Common myeloid progenitor, CD34-positive (primary cell): ENCODE data around the gene NPAS4.

Experiments
- CTCF ChIA-PET: fragments of 350-600 bp; sonication (Branson Sonifier 250); formaldehyde crosslinking; loops from one replicate; lab custom pipeline; 2021; ENCODE audit warnings: antibody characterized with exemption; lab: Charles Lee
- POLR2A ChIA-PET: fragments of 350-600 bp; sonication (Branson Sonifier 250); formaldehyde crosslinking; loops from one replicate; lab custom pipeline; 2021; ENCODE audit warnings: antibody characterized with exemption; lab: Charles Lee
- DNase-seq, 3 donors: peaks; one replicate each; pipeline versions ENCODE4 v3.0.0 to v3.0.0-alpha.2; 2013
- H3K27ac ChIP-seq, 2 experiments: 1 replicate in 1 of 2; 2 replicates in 1 of 2; pipeline ENCODE4 v1.7.0; 2013; ENCODE audit warnings: inconsistent platforms in 2 of 2, low read length in 2 of 2, mild to moderate bottlenecking in 2 of 2, low read depth in 1 of 2, moderate library complexity in 1 of 2; ENCODE audit not compliant: severe bottlenecking in 2 of 2, insufficient read depth in 1 of 2, poor library complexity in 1 of 2
- H3K27me3 ChIP-seq, 5 experiments: replicated peaks in 2 of 5; 1 replicate in 3 of 5; 2 replicates in 2 of 5; pipeline versions ENCODE4 v1.6.1 to v1.7.0; 2013; ENCODE audit warnings: low read length in 4 of 5, mild to moderate bottlenecking in 2 of 5, moderate library complexity in 2 of 5, inconsistent platforms in 1 of 5; ENCODE audit not compliant: insufficient read depth in 5 of 5, control insufficient read depth in 4 of 5
- H3K36me3 ChIP-seq, 4 experiments: 1 replicate in 2 of 4; 2 replicates in 2 of 4; pipeline versions ENCODE4 v1.6.1 to v1.7.0; 2013; ENCODE audit warnings: low read length in 3 of 4, control low read depth in 1 of 4, mild to moderate bottlenecking in 1 of 4; ENCODE audit not compliant: control insufficient read depth in 4 of 4, insufficient read depth in 4 of 4
- H3K4me1 ChIP-seq, 4 experiments: 1 replicate in 3 of 4; 2 replicates in 1 of 4; pipeline versions ENCODE4 v1.6.1 to v1.7.1; 2013; ENCODE audit warnings: low read length in 3 of 4, mild to moderate bottlenecking in 3 of 4, control low read depth in 1 of 4, inconsistent platforms in 1 of 4, moderate library complexity in 1 of 4; ENCODE audit not compliant: control insufficient read depth in 4 of 4, insufficient read depth in 4 of 4; ENCODE audit errors: control extremely low read depth in 1 of 4
- H3K4me3 ChIP-seq, 7 experiments: 1 replicate in 4 of 7; 2 replicates in 3 of 7; pipeline versions ENCODE4 v1.5.1 to v1.7.0; 2013; ENCODE audit warnings: mild to moderate bottlenecking in 7 of 7, low read length in 6 of 7, moderate library complexity in 6 of 7, inconsistent platforms in 2 of 7, low read depth in 2 of 7, control low read depth in 1 of 7; ENCODE audit not compliant: insufficient read depth in 4 of 7, control insufficient read depth in 1 of 7; ENCODE audit errors: extremely low read depth in 1 of 7
- H3K9me3 ChIP-seq, 5 experiments: 1 replicate in 4 of 5; 2 replicates in 1 of 5; pipeline versions ENCODE4 v1.6.1 to v1.7.1; 2013; ENCODE audit warnings: low read length in 4 of 5, mild to moderate bottlenecking in 2 of 5, inconsistent platforms in 1 of 5, low read depth in 1 of 5, moderate library complexity in 1 of 5; ENCODE audit not compliant: control insufficient read depth in 4 of 5, insufficient read depth in 2 of 5; ENCODE audit errors: control extremely low read depth in 1 of 5
- WGBS: methylation state at CpG from one replicate; pipeline ENCODE4 v1.1.5; 2013; ENCODE audit not compliant: insufficient coverage; 5-methylcytosine and 5-hydroxymethylcytosine counted together

Gene NPAS4

DNA sequence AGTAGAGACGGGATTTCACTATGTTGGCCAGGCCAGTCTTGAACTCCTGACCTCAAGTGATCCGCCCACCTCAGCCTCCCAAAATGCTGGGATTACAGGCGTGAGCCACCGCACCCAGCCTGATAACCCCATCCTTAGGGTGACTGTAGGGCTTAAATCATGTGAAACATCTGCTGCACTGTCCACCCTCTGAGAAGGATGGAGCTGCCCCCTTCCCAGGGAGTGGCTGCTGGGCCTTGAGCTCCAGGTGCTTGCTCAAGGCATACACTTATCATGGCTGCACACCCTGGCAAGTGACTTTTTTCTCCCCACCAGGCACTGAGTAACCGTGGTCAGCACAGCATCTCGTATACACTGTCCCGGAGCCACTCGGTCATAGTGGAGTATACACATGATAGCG lies 51.2 kb downstream of the NPAS4 start:
- Histone ChIP-seq H3K27ac (no peak overlapping the region), H3K27me3 (peaks cover 0 to 2% (median 0%) of the 10 kb centered on the region in 5 experiments), H3K4me1 (peaks cover 0 to 15% (median 14%) of the 10 kb centered on the region in 4 experiments), H3K36me3 (peaks cover 0 to 11% (median 5%) of the 10 kb centered on the region in 4 experiments), H3K4me3 (no peak overlapping the region), H3K9me3 (no peaks in the 10 kb centered on the region)
- DNase-seq, result no peak
- CTCF ChIA-PET, result interaction anchor here (1.5 kb wide), 1 partner anchor 39 kb away, joined by 5 read pairs; no protein-coding TSS in a partner anchor
- WGBS, result 98% methylated on average over 8 of the region's 9 CpGs
- POLR2A ChIA-PET, result no interaction called here

DNA sequence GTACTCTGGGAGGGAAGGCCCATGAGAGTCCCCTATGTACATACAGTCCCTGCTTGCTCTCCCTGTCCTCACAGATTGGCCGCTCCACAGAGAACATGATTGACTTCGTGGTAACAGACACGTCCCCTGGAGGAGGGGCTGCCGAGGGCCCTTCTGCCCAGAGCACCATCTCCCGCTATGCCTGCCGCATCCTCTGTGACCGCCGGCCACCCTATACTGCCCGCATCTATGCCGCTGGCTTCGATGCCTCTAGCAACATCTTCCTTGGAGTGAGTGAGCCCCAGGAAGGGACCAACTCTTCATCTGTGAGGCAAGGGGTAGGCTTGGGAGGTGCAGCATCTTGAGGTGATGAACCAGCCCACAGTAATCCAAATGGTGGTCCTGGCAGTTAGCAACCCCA lies 52.3 kb downstream of the NPAS4 start:
- WGBS, result 95% methylated on average over 11 of the region's 11 CpGs
- peaks cover 0 to 18% (median 7%) of the 10 kb centered on the region in 4 experiments for H3K36me3 ChIP-seq
- no peak for DNase-seq
- no peak overlapping the region for H3K4me3 ChIP-seq
- ChIA-PET CTCF (interaction anchor here (1.1 kb wide), 1 partner anchor 49 kb away, joined by 3 read pairs; no protein-coding TSS in a partner anchor), POLR2A (no interaction called here)
- H3K9me3 ChIP-seq, result no peaks in the 10 kb centered on the region
- no peak overlapping the region for H3K27ac ChIP-seq
- H3K27me3 ChIP-seq, result no peaks in the 10 kb centered on the region
- peaks cover 0 to 4% (median 3%) of the 10 kb centered on the region in 4 experiments for H3K4me1 ChIP-seq

DNA sequence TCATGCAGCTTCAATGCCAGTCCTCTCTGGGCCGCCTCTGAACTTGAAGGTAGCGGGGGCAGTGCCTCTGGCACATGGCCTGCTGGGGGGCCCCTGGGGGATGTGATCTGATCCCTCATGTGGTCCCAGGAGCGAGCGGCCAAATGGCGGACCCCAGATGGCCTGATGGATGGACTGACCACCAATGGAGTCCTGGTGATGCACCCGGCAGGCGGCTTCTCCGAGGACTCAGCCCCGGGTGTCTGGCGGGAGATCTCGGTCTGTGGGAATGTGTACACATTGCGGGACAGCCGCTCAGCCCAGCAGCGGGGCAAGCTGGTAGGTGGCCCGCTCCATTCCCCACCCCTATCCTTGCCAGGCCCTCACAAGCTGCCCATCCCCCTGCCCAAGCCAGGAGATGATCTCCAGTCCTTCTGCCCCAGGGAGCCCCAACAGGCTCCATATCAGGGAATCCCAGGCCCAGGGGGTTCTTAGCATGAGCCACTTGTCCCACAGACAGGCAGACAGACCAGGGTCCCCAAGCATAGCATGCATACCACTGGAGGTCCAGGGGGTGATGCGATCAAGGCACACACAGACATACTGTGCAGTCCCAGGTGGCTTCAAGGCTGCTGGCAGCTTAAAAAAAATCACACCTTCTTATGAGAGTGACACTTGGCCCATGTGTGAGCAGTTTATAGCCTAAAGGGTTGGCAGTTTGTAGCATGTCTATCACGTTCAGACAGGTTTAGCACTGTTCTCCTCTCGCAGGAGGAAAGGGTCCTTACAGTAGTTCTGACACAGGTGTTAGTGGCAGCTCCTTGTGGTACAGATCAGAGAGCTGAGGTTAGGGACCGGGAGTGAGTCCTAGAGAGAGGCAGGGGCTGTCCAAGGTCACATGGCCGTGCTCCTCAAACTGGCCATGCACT lies 53.0 kb downstream of the NPAS4 start:
- POLR2A ChIA-PET, result no interaction called here

DNA sequence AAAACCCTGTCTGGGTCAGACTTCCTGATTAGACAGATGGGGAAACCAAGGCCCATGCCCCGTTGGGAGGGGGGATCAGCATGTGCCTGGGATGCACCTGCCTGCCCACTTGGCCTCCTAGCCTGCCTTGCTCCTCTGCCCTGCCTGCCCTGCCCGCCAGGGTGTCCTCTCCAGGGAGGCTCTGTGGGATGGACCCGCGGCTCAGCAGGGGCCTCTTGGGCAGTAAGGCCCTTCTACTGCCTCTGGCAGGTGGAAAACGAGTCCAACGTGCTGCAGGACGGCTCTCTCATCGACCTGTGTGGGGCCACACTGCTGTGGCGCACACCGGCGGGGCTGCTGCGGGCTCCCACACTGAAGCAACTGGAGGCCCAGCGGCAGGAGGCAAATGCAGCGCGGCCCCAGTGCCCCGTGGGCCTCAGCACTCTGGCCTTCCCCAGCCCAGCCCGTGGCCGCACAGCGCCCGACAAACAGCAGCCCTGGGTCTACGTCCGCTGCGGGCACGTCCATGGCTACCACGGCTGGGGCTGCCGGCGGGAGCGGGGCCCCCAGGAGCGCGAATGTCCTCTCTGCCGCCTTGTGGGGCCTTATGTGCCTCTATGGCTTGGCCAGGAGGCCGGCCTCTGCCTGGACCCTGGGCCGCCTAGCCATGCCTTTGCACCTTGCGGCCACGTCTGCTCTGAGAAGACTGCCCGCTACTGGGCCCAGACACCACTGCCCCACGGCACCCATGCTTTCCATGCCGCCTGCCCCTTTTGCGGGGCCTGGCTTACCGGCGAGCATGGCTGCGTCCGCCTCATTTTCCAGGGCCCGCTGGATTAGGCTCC lies 54.7 kb downstream of the NPAS4 start:
- no peaks in the 10 kb centered on the region for H3K27me3 ChIP-seq
- peaks cover 2 to 12% (median 9%) of the 10 kb centered on the region in 4 experiments for H3K4me1 ChIP-seq
- peaks cover 0 to 18% (median 7%) of the 10 kb centered on the region in 4 experiments for H3K36me3 ChIP-seq
- DNase-seq, result no peak
- no peaks in the 10 kb centered on the region for H3K9me3 ChIP-seq
- WGBS, result 95% methylated on average over 44 of the region's 44 CpGs
- no peak overlapping the region for H3K27ac ChIP-seq
- POLR2A ChIA-PET, result no interaction called here
- H3K4me3 ChIP-seq, result no peak overlapping the region
- CTCF ChIA-PET, result no interaction called here

More for the DNA sequence above, 53.0 kb downstream of the NPAS4 start:
- DNase-seq, result no peak
- peaks cover 0 to 18% (median 7%) of the 10 kb centered on the region in 4 experiments for H3K36me3 ChIP-seq
- no peaks in the 10 kb centered on the region for H3K9me3 ChIP-seq
- no peak overlapping the region for H3K4me3 ChIP-seq
- H3K4me1 ChIP-seq, result peaks cover 0 to 2% (median under 1%) of the 10 kb centered on the region in 4 experiments
- WGBS, result 94% methylated on average over 18 of the region's 20 CpGs
- CTCF ChIA-PET, result interaction anchor here (1.1 kb wide), 1 partner anchor 50 kb away, joined by 3 read pairs; no protein-coding TSS in a partner anchor
- H3K27ac ChIP-seq, result no peak overlapping the region
- H3K27me3 ChIP-seq, result no peaks in the 10 kb centered on the region
